Progenitor cell of endocrine pancreas (in vitro differentiated cells): Measurements from ENCODE around the gene SPTY2D1. TPM values are rescaled to one million over a fixed set of nuclear protein-coding genes. Genes with fewer than 3 reads are reported as not detected.
"Not testable (repeated sequence)": the region's sequence is repeated elsewhere in the genome, so short reads cannot be mapped to it uniquely, and the experiment has no call there.

Source experiments
- DNase-seq: peaks from one replicate; pipeline ENCODE4 v3.0.0; 2021; ENCODE audit warnings: low spot score; ENCODE audit not compliant: unreplicated experiment
- H3K27ac Mint-ChIP-seq: 2 replicates; pipeline ENCODE4 v1.8.0; 2021; ENCODE audit warnings: mild to moderate bottlenecking, moderate library complexity, mixed read lengths
- H3K27me3 Mint-ChIP-seq: 2 replicates; pipeline ENCODE4 v1.8.0; 2021; ENCODE audit warnings: mixed read lengths
- H3K36me3 Mint-ChIP-seq: 2 replicates; pipeline ENCODE4 v1.8.0; 2022; ENCODE audit warnings: mixed read lengths; ENCODE audit not compliant: insufficient read depth
- H3K4me1 Mint-ChIP-seq: 2 replicates; pipeline ENCODE4 v1.8.0; 2021; ENCODE audit warnings: low read depth, mixed read lengths
- H3K4me3 Mint-ChIP-seq: 2 replicates; pipeline ENCODE4 v1.8.0; 2021; ENCODE audit warnings: low read depth, mild to moderate bottlenecking, moderate library complexity, mixed read lengths
- H3K9me3 Mint-ChIP-seq: 2 replicates; pipeline ENCODE4 v1.8.0; 2021; ENCODE audit warnings: low read depth, mixed read lengths
- total RNA-seq: library from RNA; stranded (reverse); gene quantifications from 2 replicates; pipeline ENCODE4 v1.2.1, GENCODE V29; 2021
- TF ChIP-seq, protein P1 (sequence below): fragments of 200-600 bp; sonication (generic); IDR thresholded peaks from one replicate; pipeline ENCODE4 v1.5.0; 2021; ENCODE audit warnings: antibody characterized with exemption, mild to moderate bottlenecking; ENCODE audit not compliant: unreplicated experiment

Gene SPTY2D1
- total RNA-seq, 1 donor from 2014 or later, result 21.6 TPM

DNA sequence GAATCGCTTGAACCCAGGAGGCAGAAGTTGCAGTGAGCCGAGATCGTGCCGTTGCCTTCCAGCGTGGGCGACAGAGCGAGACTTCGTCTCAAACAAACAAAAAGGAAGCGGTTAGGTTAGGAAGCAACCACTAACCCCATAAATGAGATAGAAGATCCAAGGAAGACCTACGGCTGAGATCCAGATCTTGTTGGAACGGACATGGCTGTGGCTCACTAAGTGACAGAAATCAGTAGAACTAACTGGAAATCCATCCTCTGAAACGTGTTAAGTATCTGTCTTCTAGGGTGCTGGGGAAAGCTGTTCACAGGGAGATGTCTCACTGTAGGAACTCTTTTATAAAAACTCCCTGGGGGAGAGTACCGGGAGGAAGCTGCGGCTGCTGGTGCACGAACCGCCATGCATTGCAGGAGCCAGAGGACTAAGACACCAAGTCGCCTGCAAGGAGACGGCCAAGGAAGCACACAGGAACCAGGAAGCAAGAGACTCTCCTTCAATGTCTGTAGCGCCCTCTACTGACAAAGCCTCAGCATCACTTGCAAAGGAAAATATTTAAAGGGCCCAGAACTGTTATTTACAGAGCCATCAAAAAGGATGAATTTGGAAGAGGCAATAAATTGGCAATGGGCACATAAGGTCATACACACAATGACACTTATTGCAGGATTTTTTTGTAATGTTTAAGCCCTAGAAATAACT, 16.9 kb upstream of the SPTY2D1 start:
- TF ChIP-seq, protein P1, sequence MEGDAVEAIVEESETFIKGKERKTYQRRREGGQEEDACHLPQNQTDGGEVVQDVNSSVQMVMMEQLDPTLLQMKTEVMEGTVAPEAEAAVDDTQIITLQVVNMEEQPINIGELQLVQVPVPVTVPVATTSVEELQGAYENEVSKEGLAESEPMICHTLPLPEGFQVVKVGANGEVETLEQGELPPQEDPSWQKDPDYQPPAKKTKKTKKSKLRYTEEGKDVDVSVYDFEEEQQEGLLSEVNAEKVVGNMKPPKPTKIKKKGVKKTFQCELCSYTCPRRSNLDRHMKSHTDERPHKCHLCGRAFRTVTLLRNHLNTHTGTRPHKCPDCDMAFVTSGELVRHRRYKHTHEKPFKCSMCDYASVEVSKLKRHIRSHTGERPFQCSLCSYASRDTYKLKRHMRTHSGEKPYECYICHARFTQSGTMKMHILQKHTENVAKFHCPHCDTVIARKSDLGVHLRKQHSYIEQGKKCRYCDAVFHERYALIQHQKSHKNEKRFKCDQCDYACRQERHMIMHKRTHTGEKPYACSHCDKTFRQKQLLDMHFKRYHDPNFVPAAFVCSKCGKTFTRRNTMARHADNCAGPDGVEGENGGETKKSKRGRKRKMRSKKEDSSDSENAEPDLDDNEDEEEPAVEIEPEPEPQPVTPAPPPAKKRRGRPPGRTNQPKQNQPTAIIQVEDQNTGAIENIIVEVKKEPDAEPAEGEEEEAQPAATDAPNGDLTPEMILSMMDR, result peak; percentile 58
- Mint-ChIP-seq H3K27me3 (no peaks in the 10 kb centered on the region), H3K4me1 (no peaks in the 10 kb centered on the region), H3K4me3 (no peak overlapping the region), H3K36me3 (no peaks in the 10 kb centered on the region), H3K9me3 (no peaks in the 10 kb centered on the region), H3K27ac (no peak overlapping the region)
- no peak for DNase-seq

DNA sequence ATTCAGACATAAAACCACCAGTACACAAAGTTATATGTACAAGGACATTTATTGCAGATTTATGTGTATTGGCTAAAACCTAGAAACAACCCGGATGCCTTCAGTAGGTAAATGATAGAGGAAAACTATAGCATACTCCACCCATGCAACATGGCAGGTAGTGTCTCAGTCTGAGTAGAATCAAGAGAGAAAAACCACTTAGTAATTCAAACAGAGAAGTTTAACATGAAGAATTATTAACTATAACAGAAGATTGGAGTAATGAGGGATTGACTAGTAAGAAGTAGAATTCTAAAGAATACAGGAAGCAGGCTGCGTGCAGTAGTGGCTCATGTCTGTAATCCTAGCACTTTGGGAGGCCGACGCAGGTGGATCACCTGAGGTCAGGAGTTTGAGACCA, 16.2 kb upstream of the SPTY2D1 start:
- H3K9me3 Mint-ChIP-seq, result no peaks in the 10 kb centered on the region
- TF ChIP-seq, protein P1, result no peak
- no peak for DNase-seq
- no peaks in the 10 kb centered on the region for H3K27me3 Mint-ChIP-seq
- H3K4me3 Mint-ChIP-seq, result no peak overlapping the region
- H3K27ac Mint-ChIP-seq, result no peak overlapping the region
- no peaks in the 10 kb centered on the region for H3K4me1 Mint-ChIP-seq
- no peaks in the 10 kb centered on the region for H3K36me3 Mint-ChIP-seq

DNA sequence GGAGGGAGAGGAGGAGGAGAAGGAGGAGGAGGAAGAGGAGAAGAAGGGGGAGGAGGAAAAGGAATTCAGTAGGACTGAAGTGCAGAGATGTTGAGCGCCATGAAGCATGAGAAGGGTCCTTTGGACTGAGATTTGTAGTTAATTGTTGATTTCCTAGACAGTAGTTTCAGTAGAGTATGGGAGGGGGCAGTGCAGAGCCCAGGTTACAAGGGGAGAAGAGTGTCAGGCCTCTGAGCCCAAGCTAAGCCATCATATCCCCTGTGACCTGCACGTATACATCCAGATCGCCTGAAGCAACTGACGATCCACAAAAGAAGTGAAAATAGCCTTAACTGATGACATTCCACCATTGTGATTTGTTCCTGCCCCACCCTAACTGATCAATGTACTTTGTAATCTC, 8.9 kb upstream of the SPTY2D1 start:
- not testable (repeated sequence) for H3K27ac Mint-ChIP-seq, H3K4me3 Mint-ChIP-seq, H3K9me3 Mint-ChIP-seq, DNase-seq, H3K4me1 Mint-ChIP-seq, H3K36me3 Mint-ChIP-seq
- H3K27me3 Mint-ChIP-seq, result peaks cover 10% of the 10 kb centered on the region

DNA sequence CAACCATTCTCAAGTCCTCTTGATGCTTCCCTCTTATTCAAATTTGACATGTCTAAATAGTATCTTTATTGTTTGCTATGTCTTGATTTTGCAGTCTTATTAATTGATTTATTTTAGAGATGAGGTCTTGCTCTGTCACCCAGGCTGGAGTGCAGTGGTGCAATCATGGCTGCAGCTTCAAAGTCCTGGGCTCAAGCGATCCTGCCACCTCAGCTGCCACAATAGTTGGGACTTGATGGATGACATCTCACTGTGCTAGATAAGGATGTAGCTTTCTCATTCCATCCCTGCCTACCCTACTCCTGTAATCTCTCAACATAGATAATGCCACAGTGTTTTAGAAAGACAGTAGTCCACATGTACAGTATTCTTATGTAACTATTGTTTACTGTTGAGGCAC, 7.5 kb upstream of the SPTY2D1 start:
- no peaks in the 10 kb centered on the region for H3K9me3 Mint-ChIP-seq
- peaks cover 20% of the 10 kb centered on the region for H3K27me3 Mint-ChIP-seq
- H3K36me3 Mint-ChIP-seq, result no peaks in the 10 kb centered on the region
- TF ChIP-seq, protein P1, result no peak
- no peak overlapping the region for H3K4me3 Mint-ChIP-seq
- no peak overlapping the region for H3K27ac Mint-ChIP-seq
- no peak for DNase-seq
- no peaks in the 10 kb centered on the region for H3K4me1 Mint-ChIP-seq

DNA sequence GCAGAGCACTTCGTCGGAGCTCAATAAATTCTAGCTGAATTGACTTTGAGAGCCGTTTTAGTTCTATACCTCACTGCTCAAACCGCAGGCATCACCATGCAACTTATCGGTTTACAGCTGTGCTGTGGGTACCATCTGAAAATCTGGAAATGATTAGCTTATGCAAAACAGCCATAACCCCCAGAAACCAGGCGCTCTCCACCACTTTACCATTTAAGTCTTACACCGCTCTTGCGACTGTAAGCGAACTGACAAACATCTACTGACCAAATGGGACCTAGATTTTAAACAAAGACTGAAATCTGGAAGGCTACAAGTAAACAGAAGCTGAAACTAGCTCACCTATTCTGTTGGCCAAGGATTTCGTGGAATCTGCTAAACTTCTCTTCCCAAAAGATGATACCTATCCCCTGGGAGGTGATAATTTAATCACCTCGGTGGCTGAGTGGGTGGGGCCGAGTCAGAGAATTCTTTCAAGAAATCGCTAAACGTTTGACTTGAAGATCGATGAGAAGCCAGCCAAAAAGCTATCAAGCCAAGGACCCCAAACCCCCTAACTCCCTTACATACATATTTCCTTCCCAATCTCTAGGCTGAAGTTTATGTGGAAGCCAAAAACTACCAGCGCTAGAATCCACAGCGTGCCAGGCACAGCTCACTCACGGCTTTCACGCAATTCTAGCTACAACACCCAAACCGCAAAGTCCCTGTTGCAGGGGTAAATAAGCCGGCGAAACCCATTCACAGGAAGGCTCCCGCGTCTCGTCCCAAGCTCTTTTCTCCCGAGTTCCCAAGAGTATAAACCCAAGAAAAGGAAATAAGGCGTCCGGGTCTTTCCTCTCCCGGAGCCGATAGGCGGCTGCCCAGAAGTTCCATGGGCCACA, 644 bp downstream of the SPTY2D1 start:
- peaks cover 16% of the 10 kb centered on the region for H3K4me1 Mint-ChIP-seq
- H3K4me3 Mint-ChIP-seq, result peak overlapping the region; percentile 98
- peaks cover 13% of the 10 kb centered on the region for H3K27me3 Mint-ChIP-seq
- TF ChIP-seq, protein P1, result no peak
- H3K36me3 Mint-ChIP-seq, result no peaks in the 10 kb centered on the region
- DNase-seq, result no peak
- H3K27ac Mint-ChIP-seq, result peak overlapping the region; percentile 99
- H3K9me3 Mint-ChIP-seq, result no peaks in the 10 kb centered on the region
